ENCODE results near the gene PDE6A.

PDE6A gene

DNA sequence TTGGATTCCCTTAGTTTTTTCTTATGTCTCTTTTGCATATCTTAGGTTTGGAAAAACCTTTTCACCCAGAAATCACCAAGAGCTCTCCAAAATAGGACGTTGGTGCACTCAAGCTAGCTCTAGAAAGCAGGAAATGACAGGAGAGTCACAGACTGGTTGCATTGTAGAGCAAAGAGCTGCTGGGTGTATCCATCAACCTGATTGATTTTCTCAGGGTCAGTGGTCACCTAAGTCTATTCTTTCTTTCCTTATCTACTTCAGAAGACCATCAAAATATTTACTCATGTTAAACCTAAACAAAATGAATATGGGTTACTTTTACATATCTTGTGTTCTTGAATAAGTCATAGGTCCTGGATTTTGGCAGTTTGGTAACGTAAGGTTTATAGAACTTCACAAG lies 30.8 kb upstream of the PDE6A start:
- POLR2A ChIA-PET: no interaction called here
- no peaks in the 10 kb centered on the region for H3K27me3 ChIP-seq (replicated peaks in 2 of 5; ENCODE audit: control insufficient read depth in 4 of 5, insufficient read depth in 5 of 5, low read length in 4 of 5)
- H3K27ac ChIP-seq (ENCODE audit: insufficient read depth in 1 of 2, low read depth in 1 of 2, low read length in 2 of 2, poor library complexity in 1 of 2, severe bottlenecking in 2 of 2): no peak overlapping the region
- CTCF ChIA-PET: interaction anchor here (0.7 to 1.3 kb wide), 3 partner anchors 13 to 400 kb away, joined by 3 to 4 read pairs (median 3); no protein-coding TSS in a partner anchor
- no peak overlapping the region for H3K4me3 ChIP-seq (ENCODE audit: control insufficient read depth in 1 of 7, extremely low read depth in 1 of 7, insufficient read depth in 4 of 7, low read depth in 2 of 7, low read length in 6 of 7)
- H3K4me1 ChIP-seq (ENCODE audit: control extremely low read depth in 1 of 4, control insufficient read depth in 4 of 4, insufficient read depth in 4 of 4, low read length in 3 of 4): peaks cover 0 to 2% (median 0%) of the 10 kb centered on the region in 4 experiments
- WGBS (ENCODE audit: insufficient coverage): 67% methylated on average over 1 of the region's 2 CpGs
- H3K9me3 ChIP-seq (ENCODE audit: control extremely low read depth in 1 of 5, control insufficient read depth in 4 of 5, insufficient read depth in 2 of 5, low read depth in 1 of 5, low read length in 4 of 5): no peaks in the 10 kb centered on the region
- H3K36me3 ChIP-seq (ENCODE audit: control insufficient read depth in 4 of 4, insufficient read depth in 4 of 4, low read length in 3 of 4): peaks cover 3 to 15% (median 9%) of the 10 kb centered on the region in 4 experiments
- no peak for DNase-seq

DNA sequence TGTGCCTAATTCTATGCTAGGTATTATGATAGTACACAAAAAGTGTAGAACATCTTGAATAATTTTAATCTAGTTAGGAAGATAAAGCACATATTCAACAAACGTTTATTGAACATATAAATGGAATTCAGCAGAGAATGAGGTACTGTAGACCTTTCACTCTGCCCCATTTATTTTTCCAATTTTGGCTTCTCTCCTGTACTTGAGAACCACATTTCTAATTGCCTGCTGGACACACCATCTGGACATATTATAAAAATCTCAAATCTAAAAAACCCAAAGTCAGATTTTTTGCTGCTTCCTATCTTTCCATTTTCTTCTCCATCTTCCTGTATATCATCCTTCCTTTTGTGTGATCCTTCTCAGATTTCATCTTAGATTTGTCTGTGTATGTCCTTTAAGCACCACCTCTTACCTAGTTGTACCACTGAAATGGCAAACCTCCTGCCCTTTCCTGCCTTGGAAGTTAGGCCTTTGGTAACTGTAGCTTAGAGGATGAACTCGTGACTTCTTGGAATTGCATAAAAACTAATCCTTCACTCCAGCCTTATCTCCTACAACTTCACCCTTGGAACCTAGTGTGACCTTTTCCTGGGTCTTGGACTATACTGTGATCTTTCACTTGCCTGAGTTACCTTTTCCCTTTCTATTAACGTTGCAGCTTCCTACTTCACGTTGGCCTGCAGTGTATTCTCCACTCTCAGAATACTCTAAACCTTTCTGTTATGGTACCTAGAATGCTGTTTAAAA lies 24.8 kb upstream of the PDE6A start:
- ChIA-PET CTCF (interaction anchor here (1.0 to 16.1 kb wide), 3 partner anchors 21 to 132 kb away, joined by 4 to 305 read pairs (median 5); no protein-coding TSS in a partner anchor), POLR2A (no interaction called here)
- Histone ChIP-seq H3K27me3 (replicated peaks in 2 of 5; ENCODE audit: control insufficient read depth in 4 of 5, insufficient read depth in 5 of 5, low read length in 4 of 5) (no peaks in the 10 kb centered on the region), H3K36me3 (ENCODE audit: control insufficient read depth in 4 of 4, insufficient read depth in 4 of 4, low read length in 3 of 4) (peaks cover 0 to 2% (median 0%) of the 10 kb centered on the region in 4 experiments), H3K4me1 (ENCODE audit: control extremely low read depth in 1 of 4, control insufficient read depth in 4 of 4, insufficient read depth in 4 of 4, low read length in 3 of 4) (no peaks in the 10 kb centered on the region), H3K9me3 (ENCODE audit: control extremely low read depth in 1 of 5, control insufficient read depth in 4 of 5, insufficient read depth in 2 of 5, low read depth in 1 of 5, low read length in 4 of 5) (no peaks in the 10 kb centered on the region), H3K27ac (ENCODE audit: insufficient read depth in 1 of 2, low read depth in 1 of 2, low read length in 2 of 2, poor library complexity in 1 of 2, severe bottlenecking in 2 of 2) (no peak overlapping the region), H3K4me3 (ENCODE audit: control insufficient read depth in 1 of 7, extremely low read depth in 1 of 7, insufficient read depth in 4 of 7, low read depth in 2 of 7, low read length in 6 of 7) (no peak overlapping the region)
- WGBS (ENCODE audit: insufficient coverage): 100% methylated on average over 1 of the region's 4 CpGs
- DNase-seq: no peak

DNA sequence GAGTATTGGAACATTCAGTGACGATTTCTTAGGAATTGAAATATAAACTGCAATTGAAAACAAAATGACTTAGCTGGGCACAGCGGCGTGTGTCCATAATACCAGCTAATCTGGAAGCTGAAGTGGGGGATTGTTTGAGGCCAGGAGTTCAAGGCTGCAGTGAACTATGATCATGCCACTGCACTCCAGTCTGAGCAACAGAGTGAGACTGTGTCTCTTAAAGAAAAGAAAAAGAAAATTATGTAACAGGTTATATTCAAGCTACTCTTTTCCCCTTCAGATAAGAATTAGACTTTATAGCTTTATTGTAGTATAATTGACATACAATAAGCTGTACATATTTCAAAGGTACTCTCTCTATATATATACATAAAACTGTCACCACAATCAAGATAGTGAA lies 22.4 kb upstream of the PDE6A start:
- POLR2A ChIA-PET: no interaction called here
- CTCF ChIA-PET: interaction anchor here (0.6 to 16.1 kb wide), 6 partner anchors 9 to 300 kb away, joined by 3 to 305 read pairs (median 6); no protein-coding TSS in a partner anchor
- H3K9me3 ChIP-seq (ENCODE audit: control extremely low read depth in 1 of 5, control insufficient read depth in 4 of 5, insufficient read depth in 2 of 5, low read depth in 1 of 5, low read length in 4 of 5): no peaks in the 10 kb centered on the region

GRCh38 chr5:149963729-149964128 lies 19.1 kb upstream of the PDE6A start:
- ChIA-PET CTCF (interaction anchor here (1.2 to 16.1 kb wide), 4 partner anchors 27 to 126 kb away, joined by 3 to 305 read pairs (median 6); no protein-coding TSS in a partner anchor), POLR2A (no interaction called here)
- no peak for DNase-seq
- Histone ChIP-seq H3K4me1 (ENCODE audit: control extremely low read depth in 1 of 4, control insufficient read depth in 4 of 4, insufficient read depth in 4 of 4, low read length in 3 of 4) (peaks cover 0 to 23% (median 22%) of the 10 kb centered on the region in 4 experiments), H3K36me3 (ENCODE audit: control insufficient read depth in 4 of 4, insufficient read depth in 4 of 4, low read length in 3 of 4) (peaks cover 0 to 3% (median under 1%) of the 10 kb centered on the region in 4 experiments), H3K27me3 (replicated peaks in 2 of 5; ENCODE audit: control insufficient read depth in 4 of 5, insufficient read depth in 5 of 5, low read length in 4 of 5) (no peaks in the 10 kb centered on the region), H3K9me3 (ENCODE audit: control extremely low read depth in 1 of 5, control insufficient read depth in 4 of 5, insufficient read depth in 2 of 5, low read depth in 1 of 5, low read length in 4 of 5) (no peaks in the 10 kb centered on the region), H3K27ac (ENCODE audit: insufficient read depth in 1 of 2, low read depth in 1 of 2, low read length in 2 of 2, poor library complexity in 1 of 2, severe bottlenecking in 2 of 2) (no peak overlapping the region), H3K4me3 (ENCODE audit: control insufficient read depth in 1 of 7, extremely low read depth in 1 of 7, insufficient read depth in 4 of 7, low read depth in 2 of 7, low read length in 6 of 7) (no peak overlapping the region)
- WGBS (ENCODE audit: insufficient coverage): 100% methylated on average over 3 of the region's 3 CpGs

More for the DNA sequence above, 22.4 kb upstream of the PDE6A start:
- WGBS (ENCODE audit: insufficient coverage): 97% methylated on average over 3 of the region's 3 CpGs
- Histone ChIP-seq H3K4me1 (ENCODE audit: control extremely low read depth in 1 of 4, control insufficient read depth in 4 of 4, insufficient read depth in 4 of 4, low read length in 3 of 4) (no peaks in the 10 kb centered on the region), H3K27me3 (replicated peaks in 2 of 5; ENCODE audit: control insufficient read depth in 4 of 5, insufficient read depth in 5 of 5, low read length in 4 of 5) (no peaks in the 10 kb centered on the region), H3K36me3 (ENCODE audit: control insufficient read depth in 4 of 4, insufficient read depth in 4 of 4, low read length in 3 of 4) (peaks cover 0 to 3% (median under 1%) of the 10 kb centered on the region in 4 experiments), H3K27ac (ENCODE audit: insufficient read depth in 1 of 2, low read depth in 1 of 2, low read length in 2 of 2, poor library complexity in 1 of 2, severe bottlenecking in 2 of 2) (no peak overlapping the region), H3K4me3 (ENCODE audit: control insufficient read depth in 1 of 7, extremely low read depth in 1 of 7, insufficient read depth in 4 of 7, low read depth in 2 of 7, low read length in 6 of 7) (no peak overlapping the region)
- no peak for DNase-seq

DNA sequence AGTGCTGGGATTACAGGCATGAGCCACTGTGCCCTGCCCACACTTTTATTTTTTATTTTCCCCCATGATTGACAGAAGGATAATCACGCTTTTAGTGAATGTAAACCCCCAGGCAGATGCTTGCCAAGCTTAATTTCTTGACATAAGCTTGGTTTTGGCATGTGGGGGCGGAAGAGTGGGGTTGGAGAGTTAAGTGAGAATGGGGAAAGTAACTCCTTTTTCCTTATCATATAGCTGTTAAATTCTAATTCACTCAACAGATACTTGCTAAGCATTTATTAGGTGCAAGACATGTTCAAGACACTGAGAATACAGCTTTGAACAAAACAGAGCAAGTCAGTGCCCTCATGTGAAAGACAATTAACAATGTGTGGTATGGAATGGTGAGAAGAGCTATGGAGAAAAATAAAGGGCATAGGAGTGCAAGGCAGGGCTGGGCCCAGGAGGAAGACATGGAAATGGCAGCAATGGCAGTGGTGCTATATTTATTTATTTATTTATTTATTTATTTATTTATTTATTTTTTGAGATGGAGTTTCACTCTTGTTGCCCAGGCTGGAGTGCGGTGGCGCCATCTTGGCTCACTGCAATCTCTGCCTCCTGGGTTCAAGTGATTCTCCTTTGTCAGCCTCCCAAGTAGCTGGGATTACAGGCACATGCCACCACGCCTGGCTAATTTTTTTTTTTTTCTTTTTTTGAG lies 18.2 kb upstream of the PDE6A start:
- ChIA-PET POLR2A (no interaction called here), CTCF (interaction anchor here (0.7 to 16.1 kb wide), 20 partner anchors 9 to 330 kb away, joined by 3 to 305 read pairs (median 5); partner anchors contain the start of genes HMGXB3 and TIGD6)
- Histone ChIP-seq H3K27me3 (replicated peaks in 2 of 5; ENCODE audit: control insufficient read depth in 4 of 5, insufficient read depth in 5 of 5, low read length in 4 of 5) (no peaks in the 10 kb centered on the region), H3K4me3 (ENCODE audit: control insufficient read depth in 1 of 7, extremely low read depth in 1 of 7, insufficient read depth in 4 of 7, low read depth in 2 of 7, low read length in 6 of 7) (no peak overlapping the region), H3K27ac (ENCODE audit: insufficient read depth in 1 of 2, low read depth in 1 of 2, low read length in 2 of 2, poor library complexity in 1 of 2, severe bottlenecking in 2 of 2) (no peak overlapping the region), H3K36me3 (ENCODE audit: control insufficient read depth in 4 of 4, insufficient read depth in 4 of 4, low read length in 3 of 4) (peaks cover 0 to 3% (median under 1%) of the 10 kb centered on the region in 4 experiments), H3K4me1 (ENCODE audit: control extremely low read depth in 1 of 4, control insufficient read depth in 4 of 4, insufficient read depth in 4 of 4, low read length in 3 of 4) (peaks cover 0 to 23% (median 22%) of the 10 kb centered on the region in 4 experiments), H3K9me3 (ENCODE audit: control extremely low read depth in 1 of 5, control insufficient read depth in 4 of 5, insufficient read depth in 2 of 5, low read depth in 1 of 5, low read length in 4 of 5) (no peaks in the 10 kb centered on the region)
- DNase-seq: no peak
- 96% methylated on average over 3 of the region's 5 CpGs for whole genome bisulfite sequencing (ENCODE audit: insufficient coverage)

GRCh38 chr5:149961957-149962409 lies 17.4 kb upstream of the PDE6A start:
- CTCF ChIA-PET: interaction anchor here (0.7 to 16.1 kb wide), 27 partner anchors 9 to 329 kb away, joined by 3 to 305 read pairs (median 4); partner anchors contain the start of genes HMGXB3 and TIGD6
- peaks cover 0 to 3% (median under 1%) of the 10 kb centered on the region in 4 experiments for H3K36me3 ChIP-seq (ENCODE audit: control insufficient read depth in 4 of 4, insufficient read depth in 4 of 4, low read length in 3 of 4)
- POLR2A ChIA-PET: interaction anchor here (0.6 kb wide), 1 partner anchor 49 kb away, joined by 5 read pairs; no protein-coding TSS in a partner anchor
- DNase-seq: peak; percentile 39 to 55 (median 53)
- H3K27ac ChIP-seq (ENCODE audit: insufficient read depth in 1 of 2, low read depth in 1 of 2, low read length in 2 of 2, poor library complexity in 1 of 2, severe bottlenecking in 2 of 2): no peak overlapping the region
- no peaks in the 10 kb centered on the region for H3K9me3 ChIP-seq (ENCODE audit: control extremely low read depth in 1 of 5, control insufficient read depth in 4 of 5, insufficient read depth in 2 of 5, low read depth in 1 of 5, low read length in 4 of 5)
- peaks cover 0 to 23% (median 22%) of the 10 kb centered on the region in 4 experiments for H3K4me1 ChIP-seq (ENCODE audit: control extremely low read depth in 1 of 4, control insufficient read depth in 4 of 4, insufficient read depth in 4 of 4, low read length in 3 of 4)
- no peak overlapping the region for H3K4me3 ChIP-seq (ENCODE audit: control insufficient read depth in 1 of 7, extremely low read depth in 1 of 7, insufficient read depth in 4 of 7, low read depth in 2 of 7, low read length in 6 of 7)
- no peaks in the 10 kb centered on the region for H3K27me3 ChIP-seq (replicated peaks in 2 of 5; ENCODE audit: control insufficient read depth in 4 of 5, insufficient read depth in 5 of 5, low read length in 4 of 5)
- WGBS (ENCODE audit: insufficient coverage): 74% methylated on average over 4 of the region's 6 CpGs

All from common myeloid progenitor, CD34-positive (primary cell).